Superior temporal gyrus (tissue), 1 donor: Measurements from ENCODE around the gene SLC7A4.
A peak's percentile ranks its signal among the peaks of the same experiment; 100 is the strongest.
"Not testable (repeated sequence)": the region's sequence is repeated elsewhere in the genome, so short reads cannot be mapped to it uniquely, and the experiment has no call there.

Experiments used
- DNase-seq: peaks from one replicate; pipeline ENCODE4 v3.0.0-alpha.2; 2016; ENCODE audit errors: extremely low spot score

Gene SLC7A4

GRCh38 chr22:21064917-21065864, 32.8 kb upstream of the SLC7A4 start:
- no peak for DNase-seq

GRCh38 chr22:21064425-21064824, 32.1 kb upstream of the SLC7A4 start:
- not testable (repeated sequence) for DNase-seq

GRCh38 chr22:21061660-21062321, 29.4 kb upstream of the SLC7A4 start:
- DNase-seq, result not testable (repeated sequence)

GRCh38 chr22:21060363-21060762, 28.0 kb upstream of the SLC7A4 start:
- DNase-seq, result not testable (repeated sequence)

- DNase-seq, result no peak
Observed at GRCh38 chr22:21055880-21056319, 23.5 kb upstream of the SLC7A4 start.

GRCh38 chr22:21055564-21055834, 23.1 kb upstream of the SLC7A4 start:
- DNase-seq, result no peak

- DNase-seq, result no peak
Observed at GRCh38 chr22:21054714-21055563, 22.6 kb upstream of the SLC7A4 start.

GRCh38 chr22:21054046-21054713, 21.8 kb upstream of the SLC7A4 start:
- no peak for DNase-seq

- no peak for DNase-seq
Observed at GRCh38 chr22:21052715-21053459, 20.5 kb upstream of the SLC7A4 start.

- no peak for DNase-seq
Observed at GRCh38 chr22:21051831-21052400, 19.6 kb upstream of the SLC7A4 start.

- no peak for DNase-seq
Observed at GRCh38 chr22:21051145-21051830, 18.9 kb upstream of the SLC7A4 start.

- DNase-seq, result not testable (repeated sequence)
Observed at GRCh38 chr22:21048965-21049364, 16.6 kb upstream of the SLC7A4 start.

GRCh38 chr22:21048448-21048847, 16.1 kb upstream of the SLC7A4 start:
- DNase-seq, result not testable (repeated sequence)

GRCh38 chr22:21047730-21048129, 15.4 kb upstream of the SLC7A4 start:
- no peak for DNase-seq

GRCh38 chr22:21047035-21047661, 14.8 kb upstream of the SLC7A4 start:
- no peak for DNase-seq

GRCh38 chr22:21045585-21046294, 13.4 kb upstream of the SLC7A4 start, which contains the start of gene LRRC74B:
LRRC74B (plus strand) TSS chr22:21045946; CDS start chr22:21045987, 41 bp downstream.
- DNase-seq, result peak; percentile 87

- DNase-seq, result no peak
Observed at GRCh38 chr22:21044931-21045584, 12.7 kb upstream of the SLC7A4 start.
